Hypothalamus (tissue), 51 donors: ENCODE data around the gene FAM3D.

Experiments
- DNase-seq, 51 donors: peaks; one replicate each; lab custom pipeline; 2025; lab: John Stamatoyannopoulos, UW

FAM3D gene

DNA sequence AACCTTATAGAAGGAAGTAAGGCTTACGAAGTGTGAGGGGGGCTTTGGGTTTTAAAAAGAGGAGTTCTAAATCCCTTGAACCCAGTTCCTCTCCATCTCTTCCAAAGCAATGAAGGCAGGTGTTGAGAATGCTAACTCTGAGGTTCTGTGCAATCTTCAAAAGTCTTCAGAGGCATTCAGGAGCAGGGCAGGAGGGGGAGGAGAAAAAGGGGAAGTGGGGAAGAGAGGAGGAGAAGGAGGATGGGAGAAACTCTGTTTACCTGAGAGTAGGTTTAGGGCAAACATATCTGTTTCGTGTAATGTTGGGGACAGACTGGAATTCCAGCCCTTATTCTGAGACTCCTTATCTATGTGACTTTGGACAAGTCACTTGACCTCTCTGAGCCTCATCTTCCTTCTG, 36.9 kb downstream of the FAM3D start:
- no peak for DNase-seq

DNA sequence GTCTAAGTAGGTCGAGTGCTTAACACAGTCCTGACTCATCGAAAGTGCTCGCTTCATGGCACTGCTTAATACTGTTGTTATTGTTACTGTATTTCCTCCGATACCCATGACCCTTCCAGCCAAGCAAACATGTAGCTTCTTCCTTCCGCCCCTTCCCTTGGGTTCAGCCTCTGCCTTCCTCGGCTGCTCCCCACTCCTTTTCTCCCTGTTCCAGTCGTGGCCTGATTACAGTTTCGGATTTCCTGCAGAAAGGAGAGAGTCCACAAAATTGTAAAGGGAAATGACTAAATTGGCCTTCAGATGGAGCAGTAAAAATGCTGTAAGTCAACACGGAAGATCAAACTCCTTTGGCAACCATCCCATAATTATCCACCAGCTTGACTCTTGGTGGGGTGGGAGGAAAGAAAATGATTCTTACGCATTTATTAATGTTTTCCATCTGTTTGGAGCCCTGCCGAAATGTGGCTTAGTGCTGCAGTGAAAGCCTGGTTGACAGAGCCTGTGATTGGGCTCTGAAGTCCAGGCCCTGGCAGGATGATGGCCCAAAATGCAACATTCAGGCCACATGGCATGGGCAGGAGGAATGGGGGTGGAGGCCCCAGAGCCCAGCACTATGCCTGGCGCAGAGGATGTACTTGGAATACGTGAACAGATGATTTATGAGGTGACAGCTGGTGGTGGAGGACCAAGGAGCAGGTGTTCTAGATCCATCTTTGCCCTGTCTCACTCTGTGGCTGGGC, 37.6 kb downstream of the FAM3D start:
- DNase-seq, result peak in 4 of 51 donors; percentile 8 to 35 (median 18)

DNA sequence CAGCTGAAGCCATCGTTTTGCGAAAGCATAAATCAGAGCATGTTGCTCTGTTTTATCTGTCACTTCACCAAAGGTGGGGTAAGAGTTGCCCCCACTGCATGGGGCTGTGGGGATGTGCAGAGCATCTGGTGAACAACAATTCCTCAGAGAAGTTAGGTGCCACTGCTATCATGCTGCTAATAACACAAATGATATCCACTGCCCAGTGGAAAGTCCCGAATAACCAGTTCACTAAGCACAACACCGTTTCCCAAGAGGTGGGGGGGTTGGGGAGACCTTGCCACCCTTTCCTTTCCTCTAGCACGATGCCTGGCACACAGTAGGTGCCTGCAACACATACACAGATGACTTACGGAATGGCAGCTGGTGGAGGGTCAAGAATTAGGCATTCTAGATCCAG, 38.6 kb downstream of the FAM3D start:
- no peak for DNase-seq

DNA sequence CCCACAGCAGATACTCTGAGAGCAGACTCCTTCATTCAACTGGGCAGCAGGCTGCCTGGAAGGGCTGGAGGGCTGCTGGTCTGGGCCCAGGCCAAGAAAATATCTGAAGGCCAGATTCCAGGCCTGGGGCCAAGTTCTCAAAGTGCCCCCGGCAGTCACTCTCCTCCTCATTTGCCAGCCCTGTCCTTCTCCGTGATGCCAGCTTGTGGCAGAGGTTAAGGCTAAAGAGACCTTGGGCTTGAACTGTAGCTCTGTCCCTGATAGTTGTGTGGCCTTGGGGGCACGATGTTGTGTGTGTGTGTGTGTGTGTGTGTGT, 39.0 kb downstream of the FAM3D start:
- peak in 16 of 51 donors; percentile 6 to 52 (median 20) for DNase-seq

DNA sequence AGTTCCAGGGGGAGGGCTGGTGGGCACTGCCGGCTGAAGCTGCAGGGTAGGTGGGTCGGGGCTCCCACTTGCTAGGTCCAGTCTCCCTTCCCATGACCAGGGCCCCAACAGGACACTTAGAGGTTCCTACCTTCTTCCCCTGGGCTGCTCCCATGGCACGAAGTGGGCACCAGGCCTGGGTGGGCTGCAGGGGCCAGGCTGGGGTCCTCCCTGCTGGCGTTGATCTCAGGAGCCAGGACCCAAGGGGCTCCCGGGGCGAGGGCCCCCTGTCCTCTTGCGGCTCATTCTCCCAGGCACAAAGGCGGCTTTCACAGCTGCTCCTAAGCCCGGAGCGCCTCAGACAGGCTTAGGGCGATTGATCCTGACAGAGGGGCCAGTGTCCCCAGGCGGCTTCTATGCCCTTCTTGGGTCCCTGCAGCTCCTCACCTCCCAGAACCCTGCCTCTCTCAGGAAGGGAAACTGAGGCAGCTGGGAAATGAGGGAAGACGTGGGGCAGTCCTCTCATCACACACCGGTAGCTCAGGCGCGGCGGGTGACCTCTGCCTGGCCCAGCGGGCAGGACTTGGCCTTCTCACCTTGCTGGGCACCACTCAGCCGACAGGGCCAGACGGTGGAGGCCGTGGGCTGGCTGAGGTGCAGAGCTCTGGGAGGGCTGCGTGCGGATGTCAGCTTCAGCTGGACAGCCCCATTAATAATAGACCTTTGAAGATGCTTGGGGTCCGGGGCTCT, 39.6 kb downstream of the FAM3D start:
- peak in 3 of 51 donors; percentile 9 to 11 (median 10) for DNase-seq

DNA sequence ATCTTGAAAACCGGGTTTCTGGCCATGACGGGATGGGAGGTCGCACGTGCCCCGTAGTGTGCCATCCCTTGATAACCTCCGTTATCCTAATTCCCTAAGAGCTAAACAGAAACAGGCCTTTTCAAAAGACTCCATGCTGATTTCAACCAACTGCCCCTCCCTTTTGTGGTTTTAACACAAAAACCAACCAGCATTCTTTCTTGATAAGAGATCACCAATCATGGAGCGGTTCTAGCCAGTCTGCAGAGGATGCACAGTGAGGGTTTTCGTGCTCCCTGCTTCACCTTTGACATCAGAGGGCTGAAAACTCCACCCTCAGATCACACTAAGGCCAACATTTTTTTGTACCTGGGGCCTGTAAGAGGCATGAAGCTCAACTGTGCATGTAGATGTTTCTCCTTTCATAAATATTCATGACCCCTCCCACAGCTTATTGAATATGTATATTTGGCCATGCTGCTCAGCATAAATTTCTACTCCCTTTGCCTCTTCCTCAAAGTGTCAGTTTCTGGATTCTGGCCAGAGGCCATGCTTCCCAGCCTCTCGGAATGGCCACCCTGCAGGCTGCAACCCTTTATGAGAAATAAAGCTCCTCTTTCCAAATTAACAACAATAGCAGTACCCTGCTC, 41.3 kb downstream of the FAM3D start:
- no peak for DNase-seq

DNA sequence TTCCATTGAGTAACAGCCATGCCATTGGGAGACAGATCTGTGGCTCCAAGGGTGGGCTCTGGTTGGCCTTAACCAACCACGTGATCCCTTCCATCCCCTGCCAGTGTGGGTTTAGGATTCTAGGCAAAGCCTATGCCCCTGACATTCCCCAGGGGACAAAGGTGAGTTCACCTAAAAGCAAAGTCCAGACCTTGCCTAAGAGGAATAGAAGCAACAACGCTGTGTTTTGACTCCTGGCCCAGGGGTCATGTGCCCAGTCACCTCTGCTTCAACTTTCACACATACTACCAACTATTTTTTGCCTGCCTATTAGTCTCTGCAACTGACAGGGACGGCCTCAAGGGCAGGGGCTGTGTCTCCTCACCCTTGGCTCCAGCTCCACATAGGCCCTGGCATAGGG, 42.0 kb downstream of the FAM3D start:
- no peak for DNase-seq

DNA sequence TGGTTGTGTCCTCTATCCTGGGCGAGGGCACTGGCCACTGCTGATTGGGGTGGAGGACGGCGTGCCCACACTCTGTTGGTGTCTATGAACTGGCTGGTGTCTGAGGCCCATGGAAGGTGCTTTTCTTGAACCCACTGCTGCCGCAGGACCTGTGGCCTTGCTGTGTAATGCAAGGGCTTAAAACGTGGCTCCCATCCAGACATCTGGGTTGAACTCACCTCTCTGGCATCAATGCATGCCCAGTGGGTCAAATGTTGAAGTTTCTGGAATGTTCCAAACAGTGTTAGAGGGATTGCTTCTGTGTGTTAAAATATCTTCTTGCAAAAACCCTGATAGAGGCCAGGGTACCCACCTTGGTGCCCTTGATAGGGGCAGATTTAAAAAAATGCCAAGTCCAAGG, 42.6 kb downstream of the FAM3D start:
- no peak for DNase-seq

DNA sequence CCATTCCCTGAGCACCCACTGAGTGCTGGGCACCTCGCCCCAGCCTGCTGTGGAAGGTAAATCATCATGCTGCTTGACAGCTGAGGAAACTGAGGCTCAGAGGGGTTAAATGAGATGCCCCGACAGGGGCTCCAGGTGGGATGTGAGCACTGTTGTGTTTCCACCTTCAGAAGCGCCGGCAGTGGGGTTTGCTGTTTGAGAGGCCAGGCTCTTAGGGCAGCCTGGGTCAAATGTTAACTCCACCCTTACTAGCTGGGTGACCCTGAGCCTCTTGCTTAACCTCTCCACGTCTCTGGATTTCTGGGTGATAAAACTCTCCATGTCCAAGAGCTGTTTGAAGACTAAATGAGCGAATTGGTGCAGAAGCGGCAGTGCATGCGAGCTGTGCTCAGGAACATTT, 43.1 kb downstream of the FAM3D start:
- no peak for DNase-seq

DNA sequence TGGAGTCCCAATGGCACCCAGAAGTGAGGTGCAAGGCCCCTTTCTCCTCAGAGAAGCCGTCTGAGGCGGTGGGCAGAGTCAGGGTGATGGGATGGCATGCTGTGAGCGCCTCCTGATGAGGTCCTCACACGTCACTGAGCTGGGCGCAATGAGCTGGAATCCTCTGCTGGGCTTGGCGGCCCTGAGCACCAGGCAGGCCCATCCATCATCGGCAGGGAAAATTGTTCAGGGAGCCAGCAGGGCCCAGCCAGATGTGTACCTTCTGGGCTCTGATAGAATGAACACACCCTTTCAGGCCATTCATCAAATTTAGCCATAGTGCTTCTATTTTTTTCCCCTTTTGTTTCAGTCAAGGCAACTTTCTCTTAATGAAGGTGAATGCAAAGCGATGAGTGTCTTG, 43.7 kb downstream of the FAM3D start:
- no peak for DNase-seq

DNA sequence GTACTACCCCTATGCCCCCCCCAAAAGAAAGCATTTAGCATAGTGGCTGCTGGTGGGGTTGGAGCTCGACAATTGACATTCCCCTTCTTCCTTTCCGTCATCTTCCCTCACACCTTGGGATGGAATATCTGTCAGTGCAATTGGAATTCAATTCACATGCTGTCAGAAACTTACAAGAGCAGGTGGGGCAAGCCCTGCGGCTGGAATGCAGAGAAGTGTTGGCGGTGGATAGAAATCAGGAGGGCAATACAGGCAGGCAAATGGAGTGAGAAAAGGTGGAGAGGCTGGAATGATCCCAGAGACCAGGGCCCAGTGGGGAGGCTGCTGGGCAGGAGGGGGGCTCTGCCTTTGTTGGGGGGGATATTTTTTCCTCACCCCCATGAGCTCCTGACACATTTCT, 44.1 kb downstream of the FAM3D start:
- no peak for DNase-seq

DNA sequence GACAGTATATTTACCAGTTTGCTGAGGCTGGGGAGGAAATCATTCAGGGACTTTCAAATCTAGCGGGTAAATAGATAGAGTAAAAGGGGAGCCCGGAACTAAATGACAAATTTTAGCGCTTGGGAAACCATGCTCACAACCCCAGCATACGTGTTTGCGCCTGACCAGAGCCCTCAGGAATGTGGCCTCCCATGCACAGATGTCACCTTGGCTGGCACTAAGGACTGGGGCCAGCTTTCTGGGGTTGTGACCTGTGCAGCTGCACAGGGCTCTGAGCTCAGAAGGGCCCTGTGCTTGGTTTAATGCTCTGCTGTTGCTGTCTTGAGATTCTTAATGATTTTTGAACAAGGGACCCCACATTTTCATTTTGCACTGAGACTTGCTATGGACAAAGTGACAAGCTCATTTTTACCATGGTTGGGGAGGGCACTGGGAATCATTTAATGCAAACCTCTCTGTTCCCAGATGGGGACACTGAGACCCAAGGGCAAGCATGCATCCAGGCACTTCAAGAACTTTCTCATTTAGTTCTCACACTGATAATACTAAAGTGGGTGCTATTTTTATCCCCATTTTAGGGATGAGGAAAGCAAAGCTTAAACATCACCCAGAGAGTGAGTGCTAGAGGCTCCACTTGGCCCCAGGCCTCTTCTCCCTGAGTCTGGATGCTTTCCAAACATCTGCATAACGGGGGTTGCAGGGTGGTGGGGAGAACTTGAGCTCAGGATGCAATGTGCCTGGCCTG, 45.3 kb downstream of the FAM3D start:
- DNase-seq, result no peak

DNA sequence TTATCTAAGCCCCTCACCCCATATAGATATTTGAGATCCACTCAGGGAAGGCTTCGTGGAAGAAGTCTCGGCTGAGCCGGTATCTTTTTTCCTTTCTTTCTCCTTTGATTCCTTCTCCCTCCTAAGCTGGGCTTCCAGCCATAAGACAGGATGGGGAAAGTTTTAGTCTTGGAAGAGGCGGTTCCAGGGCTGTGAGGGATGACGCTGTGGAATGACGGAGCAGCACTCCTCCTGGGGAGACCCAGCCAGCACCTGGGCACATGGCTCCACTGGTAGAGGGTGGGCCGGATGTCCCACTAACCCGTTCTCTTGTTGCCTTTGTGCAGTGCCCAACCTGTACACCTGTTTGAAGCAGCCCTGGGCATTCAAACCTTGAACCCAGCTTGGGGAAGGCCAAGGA, 46.2 kb downstream of the FAM3D start:
- no peak for DNase-seq

DNA sequence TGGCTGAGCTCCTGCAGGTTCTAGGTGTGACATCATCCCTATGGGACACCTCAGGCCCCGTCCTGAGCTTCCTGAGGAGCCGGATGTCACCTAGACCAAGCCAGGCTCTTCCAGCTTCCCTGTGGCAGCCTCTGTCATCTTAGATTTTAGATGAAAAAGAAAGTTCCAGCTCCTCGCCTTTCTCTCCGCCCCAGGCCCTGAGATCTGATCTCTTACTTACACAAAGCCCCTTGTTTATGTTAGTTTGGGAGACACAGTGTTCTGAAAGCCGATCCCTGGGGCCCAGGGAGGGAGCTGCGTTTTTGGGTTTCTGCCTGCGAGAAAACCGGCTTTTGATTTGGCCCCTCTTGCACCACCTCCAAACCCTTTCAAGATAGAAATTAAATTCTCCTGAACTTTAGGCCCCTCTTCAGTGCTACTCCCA, 49.2 kb downstream of the FAM3D start:
- peak in 2 of 51 donors; percentile 8 to 17 for DNase-seq

DNA sequence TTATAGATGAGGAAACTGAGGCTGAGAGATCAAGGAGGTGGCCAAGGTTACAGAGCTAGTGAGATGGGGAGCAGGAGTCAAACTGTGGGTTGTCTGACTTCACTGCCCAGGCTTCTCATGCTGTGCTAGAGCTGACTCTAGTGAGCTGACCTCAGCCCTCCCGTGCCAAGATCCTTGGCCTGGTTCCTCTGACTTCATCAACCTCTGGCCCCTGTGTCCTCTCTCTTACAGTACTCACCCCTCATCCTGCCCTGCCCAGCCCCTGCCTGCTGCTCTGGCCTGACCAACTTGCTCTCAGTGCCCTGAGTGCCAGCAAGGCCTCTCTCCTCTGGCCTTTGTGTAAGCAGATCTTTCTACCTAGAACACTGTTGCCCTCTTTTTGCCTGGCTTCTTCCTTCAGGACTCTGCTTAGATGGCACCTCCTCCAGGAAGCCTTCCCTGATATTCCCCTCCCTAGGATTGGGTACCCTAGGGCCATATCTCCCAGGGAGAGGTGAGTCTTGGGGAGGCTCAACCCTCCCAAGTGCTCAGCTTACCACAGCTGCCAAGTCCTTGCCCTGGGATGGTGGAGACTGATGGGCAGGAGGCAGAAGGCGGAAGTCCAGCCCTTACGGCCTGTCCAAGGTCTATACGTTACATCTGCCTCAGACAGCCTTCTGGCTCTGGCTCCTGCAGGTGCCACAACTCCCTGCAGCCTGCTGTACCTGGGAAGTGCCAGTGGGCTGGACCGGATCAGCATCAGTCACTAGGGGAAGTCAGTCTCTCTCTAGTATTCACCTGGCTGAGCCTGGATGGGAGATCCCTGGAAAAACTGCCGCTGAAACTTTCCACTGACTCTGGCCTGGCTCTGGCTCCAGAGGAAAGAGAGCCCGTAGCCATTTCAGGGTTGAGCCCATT, 53.1 kb downstream of the FAM3D start:
- no peak for DNase-seq

DNA sequence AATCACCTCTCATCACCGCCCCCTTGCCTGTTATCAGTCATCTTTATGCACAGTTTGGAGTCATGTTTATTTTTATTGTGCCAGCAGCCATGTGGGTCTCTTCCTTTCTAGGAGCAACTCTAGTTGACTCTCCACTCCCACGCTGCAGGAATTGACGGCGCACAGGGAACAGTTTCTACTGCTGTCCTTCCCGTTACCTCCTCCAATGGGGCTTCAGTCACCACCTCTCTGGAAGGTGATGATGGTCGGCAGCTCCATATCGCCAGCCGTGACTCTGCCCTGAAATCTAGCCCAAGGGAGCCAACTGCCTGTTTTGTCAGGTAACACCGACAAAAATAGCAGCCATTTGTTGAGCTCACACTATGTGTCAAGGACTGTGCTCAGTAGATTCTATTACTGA, 53.7 kb downstream of the FAM3D start:
- no peak for DNase-seq

DNA sequence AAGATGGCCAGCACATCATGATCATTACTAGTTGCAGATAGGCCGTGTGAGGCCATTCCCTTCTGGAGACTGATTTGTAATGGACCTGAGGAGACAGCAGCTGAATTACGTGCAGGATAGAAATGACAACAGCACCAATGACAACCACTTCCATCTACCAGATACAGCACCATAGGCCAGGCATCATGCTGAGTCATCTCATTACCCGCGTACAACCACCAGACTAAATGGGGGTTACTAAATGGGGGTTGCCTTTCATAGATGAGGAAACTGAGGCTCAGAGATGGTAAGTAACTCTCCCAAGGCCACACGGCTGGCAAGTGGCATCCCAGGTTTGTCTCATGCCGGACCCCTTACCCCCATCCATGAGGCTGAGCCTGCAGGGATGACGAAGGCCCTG, 56.6 kb downstream of the FAM3D start:
- no peak for DNase-seq

DNA sequence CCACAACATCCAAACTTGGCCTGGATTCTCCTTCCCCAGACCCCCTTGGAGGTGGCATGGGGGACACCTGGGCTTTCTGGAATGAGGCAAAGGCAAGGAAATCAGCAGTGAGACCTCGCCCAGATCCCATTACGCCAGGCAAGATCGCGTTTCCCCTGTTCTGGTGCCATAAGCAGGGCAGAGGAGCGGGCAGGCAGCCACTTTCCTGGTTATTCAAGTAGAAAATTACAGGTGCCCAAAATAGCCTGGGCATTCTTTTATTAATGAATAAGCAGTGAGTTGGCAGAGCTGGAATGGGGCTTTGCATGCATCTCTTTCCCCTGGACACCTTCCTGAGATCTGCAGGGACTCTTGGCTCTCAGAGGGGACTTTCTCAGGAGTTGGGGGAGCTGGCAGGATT, 57.9 kb downstream of the FAM3D start:
- DNase-seq, result peak in 25 of 51 donors; percentile 10 to 61 (median 31)

DNA sequence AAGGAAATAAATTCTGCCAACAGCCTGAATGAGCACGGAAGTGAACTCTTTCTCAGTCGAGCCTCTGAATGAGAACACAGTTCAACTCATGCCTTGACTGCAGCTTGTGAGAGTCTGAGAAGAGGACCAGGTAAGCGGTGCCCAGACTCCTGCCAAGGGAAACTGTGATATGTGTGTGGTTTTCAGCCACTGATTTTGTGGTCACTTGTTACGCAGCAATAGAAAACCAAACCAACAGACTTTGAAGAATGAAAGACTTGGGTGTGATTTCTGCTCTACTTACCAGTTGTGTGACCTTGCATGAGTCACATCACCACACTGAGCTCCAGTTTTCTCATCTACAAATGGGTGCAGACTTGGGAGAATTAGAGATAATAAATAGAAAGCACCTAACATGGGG, 58.8 kb downstream of the FAM3D start:
- DNase-seq, result no peak

DNA sequence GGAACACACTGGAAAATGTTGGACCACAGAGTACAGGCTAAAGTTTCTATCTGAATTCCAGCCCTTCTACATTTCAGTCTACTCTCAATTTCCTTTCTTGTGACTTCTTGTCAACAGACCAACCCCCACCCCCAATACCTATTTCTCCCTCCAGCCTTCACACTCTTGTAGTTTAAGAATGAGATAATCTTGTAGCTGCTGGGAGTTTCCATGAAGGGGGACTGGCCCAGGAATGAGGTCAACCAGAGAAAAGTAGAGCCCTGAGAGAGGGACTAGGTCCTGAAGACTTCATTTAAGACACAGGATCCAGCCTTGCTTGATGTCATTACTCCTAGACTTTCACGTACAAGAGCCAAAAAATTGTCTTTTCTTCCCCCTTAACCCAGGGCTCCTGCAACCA, 59.9 kb downstream of the FAM3D start:
- no peak for DNase-seq
